ENCODE data around the gene FHIP2A.

The FHIP2A gene

GRCh38 chr10:114859222-114859621 is 37.6 kb downstream of the FHIP2A start:
- no peak for DNase-seq

- no peak for DNase-seq
Measured at GRCh38 chr10:114862456-114862855, 40.9 kb downstream of the FHIP2A start.

- no peak for DNase-seq
Measured at GRCh38 chr10:114867365-114867764, 45.8 kb downstream of the FHIP2A start.

- no peak for DNase-seq
Measured at GRCh38 chr10:114868870-114869519, 47.4 kb downstream of the FHIP2A start.

GRCh38 chr10:114869520-114869892 is 47.9 kb downstream of the FHIP2A start:
- DNase-seq, result no peak

GRCh38 chr10:114870486-114870885 is 48.9 kb downstream of the FHIP2A start:
- no peak for DNase-seq

GRCh38 chr10:114871379-114871778 is 49.8 kb downstream of the FHIP2A start:
- no peak for DNase-seq
